PC-9 (cell line): Measurements from ENCODE around the gene HIRA.

Experiments used
- EZH2 ChIP-seq: fragments of 200-600 bp; sonication (generic); IDR thresholded peaks from 2 replicates; pipeline ENCODE4 v1.8.0; 2017; ENCODE audit warnings: antibody characterized with exemption, low read depth
- TF ChIP-seq, protein P1 (sequence below): fragments of 200-600 bp; sonication (generic); conservative IDR thresholded peaks from 2 replicates; pipeline ENCODE4 v1.6.1; 2017; ENCODE audit warnings: mixed run types, antibody characterized with exemption, mild to moderate bottlenecking, moderate library complexity

DNA sequence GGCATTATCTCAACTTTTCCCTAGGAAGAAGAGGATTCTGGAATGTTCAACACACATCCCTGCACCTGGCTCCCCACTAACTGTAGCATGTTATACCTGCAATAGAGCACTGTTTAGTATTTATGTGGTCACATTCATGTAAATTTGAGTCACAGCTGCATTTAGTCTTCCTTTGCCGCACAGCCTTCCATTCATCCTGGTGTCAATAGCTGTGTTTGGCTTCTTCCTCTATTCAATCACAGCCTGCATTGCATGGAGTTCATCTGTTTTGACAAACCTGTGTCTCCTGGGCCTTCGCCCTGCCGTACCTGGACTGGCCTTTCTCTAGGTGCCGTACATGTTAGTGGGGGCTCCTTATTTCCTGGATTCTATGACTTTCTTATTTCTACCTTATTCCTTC, 20.0 kb upstream of the HIRA start:
- TF ChIP-seq, protein P1, sequence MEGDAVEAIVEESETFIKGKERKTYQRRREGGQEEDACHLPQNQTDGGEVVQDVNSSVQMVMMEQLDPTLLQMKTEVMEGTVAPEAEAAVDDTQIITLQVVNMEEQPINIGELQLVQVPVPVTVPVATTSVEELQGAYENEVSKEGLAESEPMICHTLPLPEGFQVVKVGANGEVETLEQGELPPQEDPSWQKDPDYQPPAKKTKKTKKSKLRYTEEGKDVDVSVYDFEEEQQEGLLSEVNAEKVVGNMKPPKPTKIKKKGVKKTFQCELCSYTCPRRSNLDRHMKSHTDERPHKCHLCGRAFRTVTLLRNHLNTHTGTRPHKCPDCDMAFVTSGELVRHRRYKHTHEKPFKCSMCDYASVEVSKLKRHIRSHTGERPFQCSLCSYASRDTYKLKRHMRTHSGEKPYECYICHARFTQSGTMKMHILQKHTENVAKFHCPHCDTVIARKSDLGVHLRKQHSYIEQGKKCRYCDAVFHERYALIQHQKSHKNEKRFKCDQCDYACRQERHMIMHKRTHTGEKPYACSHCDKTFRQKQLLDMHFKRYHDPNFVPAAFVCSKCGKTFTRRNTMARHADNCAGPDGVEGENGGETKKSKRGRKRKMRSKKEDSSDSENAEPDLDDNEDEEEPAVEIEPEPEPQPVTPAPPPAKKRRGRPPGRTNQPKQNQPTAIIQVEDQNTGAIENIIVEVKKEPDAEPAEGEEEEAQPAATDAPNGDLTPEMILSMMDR: no peak
- TF ChIP-seq EZH2: no peak
